ENCODE data around the gene RIOK2.

DNA sequence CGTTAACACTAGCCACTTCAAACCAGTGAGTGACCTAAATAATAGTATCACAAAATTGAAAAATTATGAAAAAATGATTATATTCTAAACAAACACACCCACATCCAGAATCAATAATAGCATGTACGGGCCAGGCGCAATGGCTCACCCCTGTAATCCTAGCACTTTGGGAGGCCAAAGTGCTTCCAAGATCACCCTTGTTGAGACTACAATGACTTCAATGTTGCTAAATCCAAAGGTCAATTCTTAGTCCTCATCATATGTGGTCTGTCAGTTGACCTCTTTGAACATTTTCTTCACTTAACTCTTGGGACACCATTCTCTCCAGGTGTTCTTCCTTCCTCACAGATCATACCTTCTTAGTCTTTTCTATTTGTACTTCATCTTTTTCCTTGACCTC lies 11.3 kb downstream of the RIOK2 start:
- TF ChIP-seq POU2F2 (IDR thresholded peaks at IDR 0.05; ENCODE audit: low read depth, low read length) (no peak), POLR2AphosphoS5 (IDR thresholded peaks at IDR 0.05; ENCODE audit: low read depth, low read length) (no peak), POLR2A (IDR thresholded peaks at IDR 0.05; ENCODE audit: low read depth, low read length) (no peak), SPI1 (IDR thresholded peaks at IDR 0.05; ENCODE audit: low read depth, low read length) (no peak)
